ENCODE data around the gene VAV2.

VAV2 gene

DNA sequence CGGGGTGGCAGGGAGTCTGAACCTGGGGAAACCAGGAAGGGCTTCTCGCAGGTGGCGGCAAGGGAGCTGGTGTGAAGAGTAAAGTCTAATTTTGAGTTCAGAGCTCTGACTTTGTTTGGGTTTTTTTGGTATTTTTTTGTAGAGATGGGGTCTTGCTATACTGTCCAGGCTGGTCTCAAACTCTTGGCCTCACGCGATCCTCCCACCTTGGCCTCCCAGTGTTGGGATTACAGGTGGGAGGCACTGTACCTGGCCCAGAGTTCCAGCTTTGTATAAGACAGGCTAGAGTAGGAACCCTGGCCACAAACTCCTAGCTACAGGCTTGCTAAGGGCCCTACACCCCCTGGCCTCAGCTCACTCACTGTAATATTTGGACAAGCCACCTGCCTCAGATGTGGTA lies 148.9 kb downstream of the VAV2 start:
- Histone ChIP-seq H3K36me3 (ENCODE audit: low read length) (no peaks in the 10 kb centered on the region), H3K4me3 (ENCODE audit: insufficient read depth, low read length, poor library complexity, severe bottlenecking) (no peak overlapping the region), H3F3A (ENCODE audit: insufficient read depth) (no peaks in the 10 kb centered on the region), H3K9me2 (replicated peaks; ENCODE audit: insufficient read depth, low read length) (no peaks in the 10 kb centered on the region), H3K9me3 (ENCODE audit: insufficient read depth, low read length) (no peaks in the 10 kb centered on the region), H3K79me2 (ENCODE audit: insufficient read depth, low read length) (peaks cover 7% of the 10 kb centered on the region; the same call in 1 of the 2 replicates), H4K20me1 (ENCODE audit: low read depth, low read length) (no peaks in the 10 kb centered on the region), H2AFZ (ENCODE audit: low read depth, low read length, severe bottlenecking) (no peak overlapping the region), H3K27me3 (ENCODE audit: low read length) (no peaks in the 10 kb centered on the region), H3K27ac (ENCODE audit: low read depth, low read length) (no peak overlapping the region), H3K9ac (ENCODE audit: low read length) (no peak overlapping the region), H3K4me2 (ENCODE audit: low read depth, low read length, poor library complexity, severe bottlenecking) (no peak overlapping the region)
- TF ChIP-seq, protein P1, sequence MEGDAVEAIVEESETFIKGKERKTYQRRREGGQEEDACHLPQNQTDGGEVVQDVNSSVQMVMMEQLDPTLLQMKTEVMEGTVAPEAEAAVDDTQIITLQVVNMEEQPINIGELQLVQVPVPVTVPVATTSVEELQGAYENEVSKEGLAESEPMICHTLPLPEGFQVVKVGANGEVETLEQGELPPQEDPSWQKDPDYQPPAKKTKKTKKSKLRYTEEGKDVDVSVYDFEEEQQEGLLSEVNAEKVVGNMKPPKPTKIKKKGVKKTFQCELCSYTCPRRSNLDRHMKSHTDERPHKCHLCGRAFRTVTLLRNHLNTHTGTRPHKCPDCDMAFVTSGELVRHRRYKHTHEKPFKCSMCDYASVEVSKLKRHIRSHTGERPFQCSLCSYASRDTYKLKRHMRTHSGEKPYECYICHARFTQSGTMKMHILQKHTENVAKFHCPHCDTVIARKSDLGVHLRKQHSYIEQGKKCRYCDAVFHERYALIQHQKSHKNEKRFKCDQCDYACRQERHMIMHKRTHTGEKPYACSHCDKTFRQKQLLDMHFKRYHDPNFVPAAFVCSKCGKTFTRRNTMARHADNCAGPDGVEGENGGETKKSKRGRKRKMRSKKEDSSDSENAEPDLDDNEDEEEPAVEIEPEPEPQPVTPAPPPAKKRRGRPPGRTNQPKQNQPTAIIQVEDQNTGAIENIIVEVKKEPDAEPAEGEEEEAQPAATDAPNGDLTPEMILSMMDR (IDR thresholded peaks at IDR 0.05; ENCODE audit: insufficient read depth, low read length, poor library complexity, severe bottlenecking) = no peak
- TF ChIP-seq EZH2phosphoT487 (conservative IDR thresholded peaks at IDR 0.05; ENCODE audit: low read length) = no peak

DNA sequence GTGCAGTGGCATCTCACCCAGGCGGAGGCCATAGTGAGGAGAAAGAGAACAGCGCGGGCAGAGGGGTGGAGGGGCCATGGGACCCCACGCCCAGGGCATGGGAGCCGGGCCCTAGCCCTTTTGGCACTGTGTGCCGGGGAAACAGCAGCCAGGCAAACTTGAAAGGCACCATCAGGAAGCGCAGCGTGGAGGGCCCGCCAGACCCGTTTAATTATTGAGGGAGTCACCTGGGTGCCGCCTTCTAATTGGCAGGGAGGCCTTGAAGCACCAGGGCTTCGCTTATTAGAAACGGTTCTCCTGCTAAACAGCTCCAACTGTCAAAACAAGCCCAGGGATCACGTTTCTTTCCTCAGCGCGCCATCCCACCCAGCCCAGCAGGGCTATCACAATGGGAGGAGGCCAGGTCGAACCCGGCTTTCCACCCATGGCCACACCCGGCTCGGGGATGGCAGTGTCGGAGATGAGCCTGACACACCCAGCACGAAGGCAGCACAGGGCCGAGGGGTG lies 149.3 kb downstream of the VAV2 start:
- H3K9ac ChIP-seq (ENCODE audit: low read length) = no peak overlapping the region

DNA sequence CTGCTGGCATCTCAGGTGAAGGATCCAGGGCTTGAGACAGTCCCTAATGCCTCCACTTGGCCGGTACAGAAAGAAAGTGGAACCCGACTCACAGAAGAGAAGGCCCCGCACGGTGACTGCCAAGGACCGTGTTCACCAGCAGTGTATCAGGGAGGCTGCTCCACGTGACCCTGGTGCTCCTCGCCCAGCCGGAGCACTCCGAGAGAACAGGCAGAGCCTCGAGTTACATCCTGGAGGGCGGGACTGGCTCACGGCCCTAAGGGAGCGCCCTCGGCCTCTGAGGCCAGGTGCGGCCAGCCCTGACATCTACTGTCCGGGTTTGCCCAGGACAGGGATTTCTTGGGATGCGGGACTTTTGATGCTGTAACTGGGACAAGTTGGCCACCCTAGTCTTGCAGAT lies 149.9 kb downstream of the VAV2 start:
- no peaks in the 10 kb centered on the region for H4K20me1 ChIP-seq (ENCODE audit: low read depth, low read length)
- H3K4me3 ChIP-seq (ENCODE audit: insufficient read depth, low read length, poor library complexity, severe bottlenecking) = no peak overlapping the region
- no peak overlapping the region for H3K9ac ChIP-seq (ENCODE audit: low read length)
- no peak overlapping the region for H3K27ac ChIP-seq (ENCODE audit: low read depth, low read length)
- H3K9me3 ChIP-seq (ENCODE audit: insufficient read depth, low read length) = no peaks in the 10 kb centered on the region
- no peaks in the 10 kb centered on the region for H3K27me3 ChIP-seq (ENCODE audit: low read length)
- no peak overlapping the region for H3K4me2 ChIP-seq (ENCODE audit: low read depth, low read length, poor library complexity, severe bottlenecking)
- H3K79me2 ChIP-seq (ENCODE audit: insufficient read depth, low read length) = peaks cover 11% of the 10 kb centered on the region; the same call in 1 of the 2 replicates
- no peak for TF ChIP-seq EZH2phosphoT487 (conservative IDR thresholded peaks at IDR 0.05; ENCODE audit: low read length)
- TF ChIP-seq, protein P1 (IDR thresholded peaks at IDR 0.05; ENCODE audit: insufficient read depth, low read length, poor library complexity, severe bottlenecking) = no peak
- no peak overlapping the region for H2AFZ ChIP-seq (ENCODE audit: low read depth, low read length, severe bottlenecking)
- H3K36me3 ChIP-seq (ENCODE audit: low read length) = no peaks in the 10 kb centered on the region
- no peaks in the 10 kb centered on the region for H3F3A ChIP-seq (ENCODE audit: insufficient read depth)
- H3K9me2 ChIP-seq (replicated peaks; ENCODE audit: insufficient read depth, low read length) = no peaks in the 10 kb centered on the region

More for the DNA sequence above, 149.3 kb downstream of the VAV2 start:
- no peak overlapping the region for H2AFZ ChIP-seq (ENCODE audit: low read depth, low read length, severe bottlenecking)
- H3K4me2 ChIP-seq (ENCODE audit: low read depth, low read length, poor library complexity, severe bottlenecking) = no peak overlapping the region
- H3K4me3 ChIP-seq (ENCODE audit: insufficient read depth, low read length, poor library complexity, severe bottlenecking) = no peak overlapping the region
- H3K9me3 ChIP-seq (ENCODE audit: insufficient read depth, low read length) = no peaks in the 10 kb centered on the region
- no peaks in the 10 kb centered on the region for H3F3A ChIP-seq (ENCODE audit: insufficient read depth)
- no peaks in the 10 kb centered on the region for H3K9me2 ChIP-seq (replicated peaks; ENCODE audit: insufficient read depth, low read length)
- peaks cover 11% of the 10 kb centered on the region; the same call in 1 of the 2 replicates for H3K79me2 ChIP-seq (ENCODE audit: insufficient read depth, low read length)
- no peaks in the 10 kb centered on the region for H4K20me1 ChIP-seq (ENCODE audit: low read depth, low read length)
- TF ChIP-seq, protein P1 (IDR thresholded peaks at IDR 0.05; ENCODE audit: insufficient read depth, low read length, poor library complexity, severe bottlenecking) = no peak
- H3K27ac ChIP-seq (ENCODE audit: low read depth, low read length) = no peak overlapping the region
- H3K36me3 ChIP-seq (ENCODE audit: low read length) = no peaks in the 10 kb centered on the region
- no peaks in the 10 kb centered on the region for H3K27me3 ChIP-seq (ENCODE audit: low read length)
